HEK293T (cell line): ENCODE measurements around the gene GALNS.

ENCODE experiments used
- ARNT ChIP-seq: fragments of 450-650 bp; IDR thresholded peaks from 2 replicates; pipeline ENCODE4 v1.6.1; 2017; ENCODE audit warnings: mild to moderate bottlenecking
- BHLHE40 ChIP-seq: fragments of 450-650 bp; IDR thresholded peaks from 2 replicates; pipeline ENCODE4 v1.6.1; 2016; ENCODE audit warnings: mild to moderate bottlenecking, moderate library complexity, borderline replicate concordance
- TARDBP ChIP-seq: fragments of 450-650 bp; IDR thresholded peaks from 2 replicates; pipeline ENCODE4 v1.6.1; 2016

DNA sequence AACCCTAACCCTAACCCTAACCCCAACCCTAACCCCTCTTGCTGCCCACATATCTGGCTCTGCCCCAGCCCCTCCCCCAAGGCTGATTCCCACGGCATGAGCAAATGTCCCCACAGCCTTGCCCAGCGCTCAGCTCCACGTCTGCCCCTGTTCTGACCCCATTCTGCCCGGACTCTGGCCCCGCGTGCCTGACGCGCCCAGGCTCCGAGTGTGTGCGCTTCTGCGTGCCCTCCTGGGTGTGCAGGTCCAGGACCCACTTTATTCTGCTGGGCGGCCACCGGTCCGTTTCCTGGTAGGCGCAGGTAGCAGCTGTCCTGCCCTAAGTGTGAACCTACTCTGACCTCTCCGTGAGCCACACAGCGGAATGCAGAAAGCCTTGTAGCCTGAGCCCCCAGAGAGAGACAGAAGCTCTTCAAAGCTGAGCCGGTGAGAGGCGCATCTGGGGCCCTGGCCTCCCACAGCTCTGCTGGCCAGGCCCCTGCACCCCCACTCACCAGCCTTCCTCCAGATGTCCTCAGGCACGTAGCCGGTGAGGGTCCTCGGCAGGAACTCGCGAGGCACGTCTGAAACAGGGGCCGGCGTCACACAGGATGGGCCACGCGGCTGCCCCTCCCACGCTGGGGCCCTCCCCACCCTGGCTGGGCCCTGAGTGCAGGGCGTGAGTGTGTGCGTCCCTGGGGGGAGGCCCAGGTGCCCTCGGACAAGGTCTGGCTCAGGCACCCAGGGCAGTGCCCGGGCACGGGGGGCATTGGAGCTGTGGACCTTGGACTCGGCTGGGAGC lies 23.7 kb upstream of the GALNS start:
- TF ChIP-seq BHLHE40 (no peak), TARDBP (no peak), ARNT (no peak)
